Parathyroid adenoma (tissue), 2 donors: ENCODE data around the gene PALLD.

Experiments used
- H2AFZ ChIP-seq: fragments of 300-600 bp; sonication (generic); one replicate; pipeline ENCODE4 v1.7.0; 2017; ENCODE audit warnings: antibody characterized with exemption, mild to moderate bottlenecking
- H3K27ac ChIP-seq: fragments of 300-600 bp; sonication (generic); one replicate; pipeline ENCODE4 v1.7.0; 2017
- H3K27me3 ChIP-seq: fragments of 300-600 bp; sonication (generic); one replicate; pipeline ENCODE4 v1.7.0; 2017; ENCODE audit warnings: low read length; ENCODE audit not compliant: control insufficient read depth, insufficient read depth
- H3K36me3 ChIP-seq: fragments of 300-600 bp; sonication (generic); one replicate; pipeline ENCODE4 v1.7.0; 2017; ENCODE audit warnings: low read length; ENCODE audit not compliant: control insufficient read depth, insufficient read depth
- H3K4me1 ChIP-seq: fragments of 300-600 bp; sonication (generic); one replicate; pipeline ENCODE4 v1.7.0; 2017; ENCODE audit warnings: control low read depth
- H3K4me2 ChIP-seq: fragments of 300-600 bp; sonication (generic); one replicate; pipeline ENCODE4 v1.7.0; 2017; ENCODE audit warnings: low read length
- H3K4me3 ChIP-seq: fragments of 300-600 bp; sonication (generic); one replicate; pipeline ENCODE4 v1.7.0; 2017; ENCODE audit warnings: low read depth, low read length
- H3K79me2 ChIP-seq: fragments of 300-600 bp; sonication (generic); one replicate; pipeline ENCODE4 v1.7.0; 2017; ENCODE audit warnings: control low read depth
- H3K9ac ChIP-seq: fragments of 300-600 bp; sonication (generic); one replicate; pipeline ENCODE4 v1.7.0; 2017; ENCODE audit warnings: mild to moderate bottlenecking
- H3K9me3 ChIP-seq: fragments of 300-600 bp; sonication (generic); one replicate; pipeline ENCODE4 v1.7.0; 2017; ENCODE audit warnings: low read length; ENCODE audit not compliant: control insufficient read depth
- TF ChIP-seq, protein P1 (sequence below): fragments of 300-600 bp; sonication (generic); IDR thresholded peaks from one replicate; pipeline ENCODE4 v1.7.0; 2017; ENCODE audit warnings: antibody characterized with exemption, mild to moderate bottlenecking
- donor health status: primary hyperparathyroidism.

PALLD gene

DNA sequence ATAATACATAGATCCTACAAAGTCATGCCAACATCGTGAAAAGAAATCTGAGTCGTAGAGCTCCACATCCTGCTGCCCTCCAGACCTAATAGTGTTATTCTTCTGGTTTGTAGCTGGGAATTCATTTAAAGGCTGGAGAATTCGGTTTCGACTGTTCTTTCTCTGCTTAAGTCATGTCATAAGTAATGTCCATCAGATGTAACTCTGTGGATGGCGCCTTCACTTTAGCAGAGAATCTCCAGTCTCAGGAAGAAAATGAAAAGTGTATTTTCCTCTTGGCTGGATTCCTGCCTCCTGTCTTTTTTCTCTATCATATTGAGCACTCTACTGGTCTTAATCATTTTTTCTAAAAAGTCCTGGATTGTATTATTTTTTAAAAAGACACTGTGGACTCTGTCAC is 117.0 kb downstream of the PALLD start:
- Histone ChIP-seq H3K9me3 (no peaks in the 10 kb centered on the region), H3K27ac (no peak overlapping the region), H2AFZ (no peak overlapping the region), H3K79me2 (no peaks in the 10 kb centered on the region), H3K4me3 (no peak overlapping the region), H3K4me2 (no peak overlapping the region), H3K27me3 (no peaks in the 10 kb centered on the region), H3K9ac (no peak overlapping the region), H3K4me1 (no peaks in the 10 kb centered on the region), H3K36me3 (no peaks in the 10 kb centered on the region)
- TF ChIP-seq, protein P1, sequence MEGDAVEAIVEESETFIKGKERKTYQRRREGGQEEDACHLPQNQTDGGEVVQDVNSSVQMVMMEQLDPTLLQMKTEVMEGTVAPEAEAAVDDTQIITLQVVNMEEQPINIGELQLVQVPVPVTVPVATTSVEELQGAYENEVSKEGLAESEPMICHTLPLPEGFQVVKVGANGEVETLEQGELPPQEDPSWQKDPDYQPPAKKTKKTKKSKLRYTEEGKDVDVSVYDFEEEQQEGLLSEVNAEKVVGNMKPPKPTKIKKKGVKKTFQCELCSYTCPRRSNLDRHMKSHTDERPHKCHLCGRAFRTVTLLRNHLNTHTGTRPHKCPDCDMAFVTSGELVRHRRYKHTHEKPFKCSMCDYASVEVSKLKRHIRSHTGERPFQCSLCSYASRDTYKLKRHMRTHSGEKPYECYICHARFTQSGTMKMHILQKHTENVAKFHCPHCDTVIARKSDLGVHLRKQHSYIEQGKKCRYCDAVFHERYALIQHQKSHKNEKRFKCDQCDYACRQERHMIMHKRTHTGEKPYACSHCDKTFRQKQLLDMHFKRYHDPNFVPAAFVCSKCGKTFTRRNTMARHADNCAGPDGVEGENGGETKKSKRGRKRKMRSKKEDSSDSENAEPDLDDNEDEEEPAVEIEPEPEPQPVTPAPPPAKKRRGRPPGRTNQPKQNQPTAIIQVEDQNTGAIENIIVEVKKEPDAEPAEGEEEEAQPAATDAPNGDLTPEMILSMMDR, result no peak

DNA sequence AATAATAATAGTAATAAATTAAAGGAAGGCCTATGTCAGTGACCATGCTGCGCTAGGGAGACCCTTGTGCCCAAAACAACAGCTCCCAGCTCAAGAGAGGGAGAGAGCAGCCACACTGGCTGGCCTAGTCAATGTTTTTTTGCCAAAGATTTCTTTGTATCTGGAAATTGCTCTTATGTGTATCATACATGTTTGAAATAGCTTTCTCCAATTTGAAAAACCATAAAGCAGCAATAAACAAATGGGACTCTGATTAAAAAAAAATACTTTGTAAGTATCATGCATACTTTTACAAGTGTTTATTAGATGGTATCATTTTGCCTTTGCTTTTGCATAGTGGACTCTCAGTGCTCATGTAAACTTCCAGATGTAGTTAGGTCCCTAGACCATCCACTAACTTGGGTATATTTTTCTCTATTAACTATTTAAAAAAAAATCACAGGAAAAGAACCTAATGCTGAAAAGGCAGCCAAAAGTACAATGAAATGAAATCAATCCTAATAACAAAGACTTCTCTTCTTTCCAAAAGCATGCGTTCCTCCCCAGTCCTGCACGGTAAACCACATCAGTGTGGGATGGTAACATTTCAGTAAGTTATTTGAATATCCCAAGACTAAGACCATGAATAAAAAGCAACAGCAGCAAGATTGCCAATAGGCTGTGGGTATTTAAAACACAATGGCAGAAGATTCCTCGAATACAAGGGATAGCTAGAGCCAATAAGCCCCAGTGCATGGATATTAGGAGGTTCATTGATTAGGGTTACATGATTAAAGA is 117.6 kb downstream of the PALLD start:
- Histone ChIP-seq H3K9me3 (no peaks in the 10 kb centered on the region), H3K4me1 (no peaks in the 10 kb centered on the region), H2AFZ (no peak overlapping the region), H3K4me2 (no peak overlapping the region), H3K4me3 (no peak overlapping the region), H3K9ac (no peak overlapping the region), H3K27me3 (no peaks in the 10 kb centered on the region), H3K79me2 (no peaks in the 10 kb centered on the region), H3K36me3 (no peaks in the 10 kb centered on the region), H3K27ac (no peak overlapping the region)
- TF ChIP-seq, protein P1, result no peak

DNA sequence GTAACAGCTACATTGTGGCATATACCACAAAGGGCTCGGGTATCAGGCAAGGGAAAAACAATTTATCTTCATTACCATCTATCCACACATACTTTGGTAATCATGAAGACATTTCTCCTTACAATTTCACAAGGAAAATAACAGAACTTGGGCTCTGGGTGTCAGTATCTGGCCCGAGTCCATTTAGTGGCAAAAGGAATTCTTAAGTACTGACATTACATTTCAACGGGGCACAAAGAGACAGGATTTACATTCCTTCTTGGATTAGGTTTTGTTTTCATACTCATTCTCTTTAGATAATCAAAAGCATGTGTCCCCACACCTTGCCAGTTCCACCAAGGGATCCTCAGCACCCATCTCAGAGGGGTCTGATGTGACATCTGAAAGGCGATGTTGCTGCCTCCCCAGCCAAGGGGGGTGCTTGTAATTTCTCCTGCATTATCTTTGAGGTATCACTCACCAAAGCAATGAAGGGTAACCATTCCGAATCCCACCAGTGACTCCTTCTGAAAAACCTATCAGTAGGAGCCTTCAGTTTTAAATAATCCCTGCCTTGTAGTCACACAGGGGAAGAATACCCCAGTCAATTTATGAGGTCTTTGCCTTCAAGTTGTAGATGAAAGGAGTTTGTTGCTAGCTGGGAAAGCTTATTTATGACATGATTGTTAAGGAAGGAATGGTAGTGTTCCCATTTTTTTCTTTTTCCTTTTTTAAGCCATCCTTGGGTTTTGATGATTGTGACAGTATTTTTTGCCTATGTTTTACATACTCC is 118.6 kb downstream of the PALLD start:
- H3K36me3 ChIP-seq, result no peaks in the 10 kb centered on the region
- H3K4me2 ChIP-seq, result no peak overlapping the region
- H3K9ac ChIP-seq, result no peak overlapping the region
- no peaks in the 10 kb centered on the region for H3K4me1 ChIP-seq
- H3K4me3 ChIP-seq, result no peak overlapping the region
- no peaks in the 10 kb centered on the region for H3K27me3 ChIP-seq
- no peaks in the 10 kb centered on the region for H3K9me3 ChIP-seq
- H2AFZ ChIP-seq, result no peak overlapping the region
- no peak overlapping the region for H3K27ac ChIP-seq
- H3K79me2 ChIP-seq, result no peaks in the 10 kb centered on the region
- TF ChIP-seq, protein P1, result no peak

DNA sequence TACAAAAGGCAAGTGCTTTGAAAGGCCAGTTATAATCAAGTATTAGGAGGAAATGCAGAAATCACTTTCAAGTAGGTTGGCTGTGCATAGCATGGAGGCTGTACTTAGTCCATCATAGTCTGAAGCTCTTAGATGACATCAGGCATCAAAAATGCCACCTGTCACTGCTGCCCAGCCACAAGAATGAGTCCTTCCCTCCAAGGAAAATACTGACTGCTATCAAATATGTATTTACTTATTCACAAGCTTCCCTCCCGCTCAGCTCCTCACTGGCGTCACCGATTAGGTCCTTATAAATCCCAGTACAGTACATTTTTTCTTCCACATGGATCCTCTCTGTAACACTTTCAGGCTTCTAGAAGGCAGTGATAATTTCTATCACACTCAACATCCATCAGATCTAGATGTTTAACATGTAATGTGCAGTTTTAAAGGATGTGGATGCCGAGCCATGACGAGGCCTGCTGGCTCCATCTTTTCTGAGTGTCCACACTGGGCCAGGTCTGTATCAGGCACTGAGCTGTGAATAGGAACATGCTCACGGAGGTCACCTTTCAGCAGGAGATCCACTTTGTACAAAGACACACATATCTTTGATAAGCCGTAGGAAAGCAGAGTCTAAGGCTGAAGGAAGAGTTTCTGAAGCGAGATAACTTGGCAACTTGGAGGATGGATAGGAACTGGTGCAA is 121.9 kb downstream of the PALLD start:
- Histone ChIP-seq H3K36me3 (no peaks in the 10 kb centered on the region), H3K4me2 (no peak overlapping the region), H3K4me3 (no peak overlapping the region), H3K9ac (no peak overlapping the region), H2AFZ (peak overlapping the region; percentile 18), H3K79me2 (no peaks in the 10 kb centered on the region), H3K9me3 (no peaks in the 10 kb centered on the region), H3K27ac (no peak overlapping the region), H3K4me1 (peaks cover 6% of the 10 kb centered on the region), H3K27me3 (no peaks in the 10 kb centered on the region)
- TF ChIP-seq, protein P1, result no peak
